Prostate gland (tissue), 2 donors: Measurements from ENCODE around the gene NR3C1.

ENCODE experiments used
- CTCF ChIP-seq, 4 experiments: fragments of 200-600 bp in 2 of 4; fragments of 450-650 bp in 2 of 4; sonication (generic) in 2 of 4; IDR thresholded peaks; 1 replicate in 3 of 4; 2 replicates in 1 of 4; pipeline ENCODE4 v1.5.1; 2016 to 2019; ENCODE audit warnings: antibody characterized with exemption in 4 of 4, mild to moderate bottlenecking in 2 of 4, moderate library complexity in 2 of 4
- POLR2A ChIP-seq: fragments of 450-650 bp; IDR thresholded peaks from one replicate; pipeline ENCODE4 v1.6.1; 2016; ENCODE audit warnings: antibody characterized with exemption, mild to moderate bottlenecking

DNA sequence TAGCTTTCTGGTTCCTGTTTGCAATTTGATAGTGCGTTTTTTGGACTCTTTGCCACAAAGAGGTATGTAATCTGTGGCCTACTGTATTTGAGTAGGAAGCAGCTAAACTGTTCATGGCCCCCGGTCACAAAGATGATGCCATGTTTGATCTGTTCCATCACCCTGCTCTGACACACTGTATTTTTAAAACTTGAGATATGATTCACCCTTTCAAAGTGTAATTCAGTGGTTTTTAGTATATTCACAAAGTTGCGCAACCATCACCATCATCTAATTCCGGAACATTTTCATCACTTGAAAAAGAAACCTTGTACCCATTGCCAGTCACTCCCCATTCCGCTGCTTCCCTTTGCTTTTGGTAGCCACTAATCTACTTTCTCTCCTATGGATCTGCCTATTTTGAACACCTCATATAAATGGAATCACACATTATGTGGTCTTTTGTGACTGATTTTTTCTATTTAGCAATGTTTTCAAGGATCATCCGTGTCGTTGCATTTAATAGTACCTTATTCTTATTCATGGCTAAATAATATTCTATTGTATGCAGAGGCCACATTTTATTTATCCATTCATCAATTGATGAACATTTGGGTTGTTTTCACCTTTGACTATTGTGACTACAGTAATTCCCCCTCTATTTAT lies 141.6 kb downstream of the NR3C1 start:
- TF ChIP-seq CTCF (IDR thresholded peaks at IDR 0.05) (no peak), POLR2A (no peak)
